Ascending aorta (tissue), 2 donors: ENCODE measurements around the gene COL17A1. TPM values are rescaled to one million over a fixed set of nuclear protein-coding genes. Genes with fewer than 3 reads are reported as not detected.

Source experiments
- DNase-seq, 2 donors: peaks; one replicate each; pipeline ENCODE4 v3.0.0-alpha.2; 2019; ENCODE audit warnings: low spot score in 2 of 2
- H3K27ac ChIP-seq, 2 donors: fragments of 200-600 bp; sonication (generic); one replicate each; pipeline ENCODE4 v1.5.1; 2016 to 2017; ENCODE audit warnings: mild to moderate bottlenecking in 1 of 2
- H3K27me3 ChIP-seq: fragments of 200-600 bp; sonication (generic); one replicate; pipeline ENCODE4 v1.5.1; 2017
- H3K36me3 ChIP-seq, 2 donors: fragments of 200-600 bp; sonication (generic); one replicate each; pipeline ENCODE4 v1.5.1; 2016
- H3K4me1 ChIP-seq, 2 donors: fragments of 200-600 bp; sonication (generic); one replicate each; pipeline ENCODE4 v1.5.1; 2016 to 2017; ENCODE audit warnings: mild to moderate bottlenecking in 1 of 2
- H3K4me3 ChIP-seq, 2 donors: fragments of 200-600 bp; sonication (generic); one replicate each; pipeline ENCODE4 v1.5.1; 2016 to 2017; ENCODE audit warnings: mild to moderate bottlenecking in 1 of 2
- H3K9me3 ChIP-seq, 2 donors: fragments of 200-600 bp; sonication (generic); one replicate each; pipeline ENCODE4 v1.5.1; 2016
- intact Hi-C: fragments of 100-400 bp; cut with DNase I; formaldehyde crosslinking; loops from one replicate; pipeline ENCODE4 v1.15.1; 2023
- total RNA-seq: library from RNA; depleted of rRNA; stranded (reverse); fragments of >200 nt; gene quantifications from one replicate; pipeline ENCODE4 v1.1.0, GENCODE V29; 2016
- TF ChIP-seq, protein P1 (sequence below), 3 experiments: fragments of 200-600 bp in 2 of 3; fragments of 450-650 bp in 1 of 3; sonication (generic) in 2 of 3; IDR thresholded peaks; one replicate each; pipeline ENCODE4 v1.5.1; 2016 to 2019; ENCODE audit warnings: antibody characterized with exemption in 3 of 3, mild to moderate bottlenecking in 1 of 3, moderate library complexity in 1 of 3

Gene COL17A1
- total RNA-seq, 1 donor from 2014 or later: 0.64 TPM

DNA sequence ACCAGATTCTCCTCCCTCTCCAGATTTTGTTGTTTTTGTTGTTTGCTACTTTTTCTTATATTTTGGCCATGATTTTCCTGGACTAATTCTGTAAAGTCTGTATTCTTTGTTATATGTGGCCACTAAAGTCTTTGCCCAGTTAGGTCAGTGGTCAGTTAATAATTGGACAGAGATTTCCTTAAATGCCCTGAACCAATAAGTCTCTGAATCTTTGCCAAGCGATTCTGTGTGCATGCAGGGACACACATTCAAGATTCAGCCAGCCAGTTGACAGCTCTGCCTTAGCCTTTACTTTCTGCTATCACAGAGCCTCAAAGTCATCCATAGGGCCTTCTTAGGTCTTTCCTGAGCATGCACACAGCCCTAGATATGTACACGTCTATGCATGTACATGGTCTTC, 11.0 kb upstream of the COL17A1 start:
- no peaks in the 10 kb centered on the region for H3K27me3 ChIP-seq
- intact Hi-C loops: no loop called here
- H3K36me3 ChIP-seq: no peaks in the 10 kb centered on the region
- DNase-seq: no peak
- H3K4me1 ChIP-seq: peaks cover 0 to 8% of the 10 kb centered on the region in 2 donors
- TF ChIP-seq, protein P1, sequence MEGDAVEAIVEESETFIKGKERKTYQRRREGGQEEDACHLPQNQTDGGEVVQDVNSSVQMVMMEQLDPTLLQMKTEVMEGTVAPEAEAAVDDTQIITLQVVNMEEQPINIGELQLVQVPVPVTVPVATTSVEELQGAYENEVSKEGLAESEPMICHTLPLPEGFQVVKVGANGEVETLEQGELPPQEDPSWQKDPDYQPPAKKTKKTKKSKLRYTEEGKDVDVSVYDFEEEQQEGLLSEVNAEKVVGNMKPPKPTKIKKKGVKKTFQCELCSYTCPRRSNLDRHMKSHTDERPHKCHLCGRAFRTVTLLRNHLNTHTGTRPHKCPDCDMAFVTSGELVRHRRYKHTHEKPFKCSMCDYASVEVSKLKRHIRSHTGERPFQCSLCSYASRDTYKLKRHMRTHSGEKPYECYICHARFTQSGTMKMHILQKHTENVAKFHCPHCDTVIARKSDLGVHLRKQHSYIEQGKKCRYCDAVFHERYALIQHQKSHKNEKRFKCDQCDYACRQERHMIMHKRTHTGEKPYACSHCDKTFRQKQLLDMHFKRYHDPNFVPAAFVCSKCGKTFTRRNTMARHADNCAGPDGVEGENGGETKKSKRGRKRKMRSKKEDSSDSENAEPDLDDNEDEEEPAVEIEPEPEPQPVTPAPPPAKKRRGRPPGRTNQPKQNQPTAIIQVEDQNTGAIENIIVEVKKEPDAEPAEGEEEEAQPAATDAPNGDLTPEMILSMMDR (IDR thresholded peaks at IDR 0.05): no peak
- H3K27ac ChIP-seq: no peak overlapping the region
- no peak overlapping the region for H3K4me3 ChIP-seq
- H3K9me3 ChIP-seq: peaks cover 0 to 3% of the 10 kb centered on the region in 2 donors

DNA sequence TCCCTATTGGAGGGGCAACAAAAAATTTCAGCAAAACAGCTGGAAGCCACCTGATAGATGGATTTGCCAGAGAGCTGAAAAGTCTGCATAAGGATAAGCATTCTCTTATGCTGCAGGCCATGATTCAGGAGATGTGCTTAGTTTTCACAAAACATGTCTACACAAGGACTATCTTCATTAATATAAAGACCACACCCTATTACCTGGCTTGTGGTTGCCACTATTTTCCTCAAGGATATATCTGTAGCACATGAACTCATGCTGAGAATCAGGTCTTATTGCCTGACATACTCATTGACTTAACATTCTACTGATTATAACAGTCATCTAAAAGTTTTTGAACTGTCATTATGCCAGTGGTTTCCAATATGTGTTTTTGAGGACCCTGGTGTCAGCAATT, 7.1 kb upstream of the COL17A1 start:
- Histone ChIP-seq H3K9me3 (peaks cover 0 to 3% of the 10 kb centered on the region in 2 donors), H3K4me3 (no peak overlapping the region), H3K27me3 (no peaks in the 10 kb centered on the region), H3K27ac (no peak overlapping the region), H3K36me3 (no peaks in the 10 kb centered on the region), H3K4me1 (no peaks in the 10 kb centered on the region)
- intact Hi-C loops: no loop called here
- no peak for DNase-seq
- TF ChIP-seq, protein P1 (IDR thresholded peaks at IDR 0.05): no peak

DNA sequence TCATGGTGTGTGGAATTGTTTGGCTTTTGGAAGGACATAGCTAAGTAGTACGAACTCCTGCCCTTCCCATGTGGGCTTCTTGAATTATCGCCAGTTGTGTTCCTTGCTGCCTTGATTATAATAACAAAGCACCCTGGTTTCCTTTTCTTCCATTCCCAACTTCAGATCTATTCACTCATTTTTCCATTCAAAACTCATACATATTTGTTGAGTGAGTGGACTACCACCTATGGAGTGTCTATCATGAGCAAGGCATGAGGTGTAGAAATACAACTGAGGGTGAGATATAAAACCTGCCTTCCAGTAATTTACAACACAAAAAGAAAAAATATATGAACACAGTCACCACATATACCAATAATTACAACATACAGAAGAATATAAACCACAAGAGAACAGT, 4.9 kb upstream of the COL17A1 start:
- TF ChIP-seq, protein P1 (IDR thresholded peaks at IDR 0.05): no peak
- Histone ChIP-seq H3K27me3 (no peaks in the 10 kb centered on the region), H3K36me3 (no peaks in the 10 kb centered on the region), H3K9me3 (peaks cover 0 to 3% of the 10 kb centered on the region in 2 donors), H3K4me1 (no peaks in the 10 kb centered on the region), H3K27ac (no peak overlapping the region), H3K4me3 (no peak overlapping the region)
- intact Hi-C loops: no loop called here
- DNase-seq: no peak

DNA sequence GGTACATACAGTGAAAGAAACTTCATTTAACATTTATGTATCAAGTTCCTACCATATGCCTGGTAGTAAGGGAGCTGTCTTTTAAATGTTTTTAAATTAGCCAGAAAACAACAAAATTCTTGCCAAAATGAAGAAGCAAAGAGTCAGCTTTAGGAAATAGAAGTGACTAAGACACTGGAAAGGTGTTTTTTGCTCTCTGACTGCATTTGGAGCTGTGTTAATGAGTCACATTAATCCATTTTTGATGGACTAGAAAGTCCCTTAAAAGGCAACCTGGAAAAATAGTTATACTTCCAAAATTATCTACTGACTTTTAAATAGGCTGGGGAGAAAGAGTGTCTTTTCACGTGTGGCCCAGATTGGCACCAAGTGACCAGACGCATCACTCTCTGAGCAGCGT, 3.9 kb upstream of the COL17A1 start:
- DNase-seq: no peak
- peaks cover 0 to 3% of the 10 kb centered on the region in 2 donors for H3K9me3 ChIP-seq
- H3K27ac ChIP-seq: no peak overlapping the region
- intact Hi-C loops: no loop called here
- TF ChIP-seq, protein P1 (IDR thresholded peaks at IDR 0.05): no peak
- no peaks in the 10 kb centered on the region for H3K27me3 ChIP-seq
- H3K36me3 ChIP-seq: no peaks in the 10 kb centered on the region
- H3K4me3 ChIP-seq: no peak overlapping the region
- H3K4me1 ChIP-seq: no peaks in the 10 kb centered on the region

DNA sequence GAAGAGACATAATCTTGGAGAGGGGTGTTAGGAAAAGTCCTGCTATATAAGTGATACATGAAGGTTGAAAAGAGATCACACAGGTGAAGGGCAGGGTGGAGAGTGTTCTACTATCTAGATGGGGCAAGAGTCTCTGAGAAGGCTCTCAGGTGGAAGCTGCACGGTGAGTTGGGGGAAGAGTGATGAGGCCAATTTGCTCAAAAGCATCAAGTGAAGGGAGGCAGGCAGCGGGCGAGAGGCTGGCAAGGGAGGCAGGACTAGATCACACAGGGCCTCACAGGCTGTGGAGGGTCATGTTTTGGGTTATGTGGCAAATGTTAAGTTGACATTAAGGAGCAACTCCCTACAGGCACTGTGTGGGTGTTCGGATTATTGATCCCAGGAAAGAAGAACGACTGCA, 2.6 kb upstream of the COL17A1 start:
- H3K4me3 ChIP-seq: no peak overlapping the region
- no peak for DNase-seq
- no peaks in the 10 kb centered on the region for H3K27me3 ChIP-seq
- no peaks in the 10 kb centered on the region for H3K4me1 ChIP-seq
- no peak overlapping the region for H3K27ac ChIP-seq
- no peaks in the 10 kb centered on the region for H3K36me3 ChIP-seq
- H3K9me3 ChIP-seq: no peaks in the 10 kb centered on the region
- intact Hi-C loops: no loop called here
- TF ChIP-seq, protein P1 (IDR thresholded peaks at IDR 0.05): no peak

DNA sequence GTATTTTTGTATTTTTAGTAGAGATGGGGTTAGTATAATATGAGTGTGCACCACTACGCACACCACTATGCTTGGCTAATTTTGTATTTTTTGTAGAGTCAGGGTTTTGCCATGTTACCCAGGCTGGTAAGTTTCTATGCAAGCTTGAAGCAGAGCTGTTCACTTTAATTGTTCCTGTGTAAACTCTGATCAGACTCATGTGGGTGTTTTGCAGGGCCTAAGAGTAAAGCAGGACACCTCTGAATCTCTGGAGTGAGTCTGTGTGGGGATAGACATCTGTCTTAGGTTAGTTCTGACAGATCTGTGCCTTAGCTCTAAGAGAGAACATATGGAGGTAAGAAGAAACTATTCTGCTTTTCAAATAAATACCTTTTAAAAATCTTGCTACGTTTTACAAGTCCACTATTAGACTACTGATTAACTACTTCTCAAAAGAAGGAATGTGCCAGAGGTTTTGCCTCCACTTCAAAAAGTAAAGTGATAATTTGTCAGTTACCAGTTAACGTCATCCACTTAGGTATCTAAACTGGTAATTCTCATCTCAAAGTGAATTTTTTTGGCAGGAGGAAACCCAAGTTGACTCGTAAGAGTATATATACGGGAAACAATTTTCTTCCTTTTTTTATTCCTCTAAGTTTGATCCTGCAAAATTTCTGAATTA, 1.1 kb downstream of the COL17A1 start:
- Histone ChIP-seq H3K4me3 (no peak overlapping the region), H3K4me1 (no peaks in the 10 kb centered on the region), H3K36me3 (no peaks in the 10 kb centered on the region), H3K27me3 (no peaks in the 10 kb centered on the region), H3K9me3 (no peaks in the 10 kb centered on the region), H3K27ac (no peak overlapping the region)
- TF ChIP-seq, protein P1 (IDR thresholded peaks at IDR 0.05): no peak
- no peak for DNase-seq
- intact Hi-C loops: no loop called here
